HCT116 (cell line): ENCODE results near the gene RNF186. TPM values are rescaled to one million over a fixed set of nuclear protein-coding genes. Genes with fewer than 3 reads are reported as not detected.
"Not testable (repeated sequence)": the region's sequence is repeated elsewhere in the genome, so short reads cannot be mapped to it uniquely, and the experiment has no call there.

Experiments used
- ATAC-seq: fragments of 200-7000 bp; cut with Tn5 transposase; 2 replicates; pipeline ENCODE4 v1.9.1; 2020; ENCODE audit warnings: mild to moderate bottlenecking, moderate library complexity
- BruUV-seq: library from RNA; stranded (reverse); fragments of 400-500 nt; replicated peaks from 2 replicates; lab custom pipeline; 2021; lab: Mats Ljungman, UMichigan
- CTCF ChIA-PET: fragments of 300-600 bp; sonication (Branson Sonifier 250); formaldehyde crosslinking; loops from one replicate; lab custom pipeline; 2021; ENCODE audit warnings: antibody characterized with exemption; lab: Charles Lee
- POLR2A ChIA-PET: fragments of 300-600, 350-600 bp; sonication (Branson Sonifier 250); formaldehyde crosslinking; loops from one replicate; lab custom pipeline; 2021; ENCODE audit warnings: antibody characterized with exemption; lab: Charles Lee
- RAD21 ChIA-PET, 2 experiments: fragments of 300-600 bp; sonication (Branson Sonifier 250); formaldehyde crosslinking; loops; one replicate each; lab custom pipeline; 2023; ENCODE audit warnings: low total read pairs in 2 of 2; ENCODE audit not compliant: uncharacterized antibody in 2 of 2, unreplicated experiment in 2 of 2, low non-redundant PET in 1 of 2; lab: Charles Lee
- DNase-seq: peaks from one replicate; pipeline ENCODE4 v3.0.0-alpha.2; 2010; ENCODE audit warnings: low read depth, low spot score
- H2AFZ ChIP-seq: fragments of 200-600 bp; shearing (Covaris generic), sonication (generic); 2 replicates; pipeline ENCODE4 v1.6.1; 2017; ENCODE audit warnings: low read depth, mixed run types, mixed read lengths, antibody characterized with exemption, low read length; ENCODE audit not compliant: poor library complexity, severe bottlenecking
- H3K27ac ChIP-seq: 2 replicates; pipeline ENCODE4 v1.5.1; 2012; ENCODE audit warnings: low read depth, low read length
- H3K27me3 ChIP-seq: fragments of 200-600 bp; sonication (generic); 2 replicates; pipeline ENCODE4 v1.6.1; 2016; ENCODE audit warnings: mixed run types, low read length, mixed read lengths; ENCODE audit not compliant: insufficient read depth
- H3K36me3 ChIP-seq, 2 experiments: fragments of 200-500 bp in 1 of 2; fragments of 200-600 bp in 1 of 2; sonication (Bioruptor generic) in 1 of 2; sonication (generic) in 1 of 2; 2 replicates each; pipeline versions ENCODE4 v1.5.1 to v1.6.1; 2014 to 2016; ENCODE audit warnings: low read length in 2 of 2, inconsistent platforms in 1 of 2, mixed read lengths in 1 of 2, mixed run types in 1 of 2; ENCODE audit not compliant: insufficient read depth in 2 of 2, control insufficient read depth in 1 of 2
- H3K4me1 ChIP-seq, 2 experiments: fragments of 200-600 bp in 1 of 2; sonication (generic) in 1 of 2; 2 replicates each; pipeline versions ENCODE4 v1.5.1 to v1.6.1; 2012 to 2017; ENCODE audit warnings: low read length in 2 of 2, inconsistent platforms in 1 of 2, mild to moderate bottlenecking in 1 of 2, mixed read lengths in 1 of 2, mixed run types in 1 of 2, moderate library complexity in 1 of 2; ENCODE audit not compliant: insufficient read depth in 2 of 2, control insufficient read depth in 1 of 2
- H3K4me2 ChIP-seq: fragments of 200-600 bp; sonication (generic); 2 replicates; pipeline ENCODE4 v1.6.1; 2017; ENCODE audit warnings: mixed run types, low read length, mixed read lengths
- H3K4me3 ChIP-seq, 2 experiments: fragments of 200-600 bp in 1 of 2; sonication (generic) in 1 of 2; replicated peaks in 1 of 2; 2 replicates each; pipeline ENCODE4 v1.5.1; 2011 to 2016; ENCODE audit warnings: low read length in 2 of 2, control low read depth in 1 of 2, low read depth in 1 of 2, mild to moderate bottlenecking in 1 of 2, mixed read lengths in 1 of 2, mixed run types in 1 of 2
- H3K79me2 ChIP-seq: fragments of 200-600 bp; sonication (generic); 2 replicates; pipeline ENCODE4 v1.6.1; 2017; ENCODE audit warnings: mild to moderate bottlenecking, mixed run types, low read length, moderate library complexity, mixed read lengths; ENCODE audit not compliant: insufficient read depth
- H3K9ac ChIP-seq: fragments of 200-600 bp; sonication (generic); 2 replicates; pipeline ENCODE4 v1.6.1; 2016; ENCODE audit warnings: low read length, mixed read lengths
- H3K9me2 ChIP-seq: fragments of 200-600 bp; sonication (generic), shearing (Covaris generic); 2 replicates; pipeline ENCODE4 v1.6.1; 2017; ENCODE audit warnings: mixed run types, mild to moderate bottlenecking, moderate library complexity; ENCODE audit not compliant: insufficient read depth
- H3K9me3 ChIP-seq, 2 experiments: fragments of 200-500 bp in 1 of 2; fragments of 200-600 bp in 1 of 2; sonication (Bioruptor generic) in 1 of 2; sonication (generic) in 1 of 2; 2 replicates each; pipeline ENCODE4 v1.6.1; 2014 to 2017; ENCODE audit warnings: low read length in 2 of 2, mixed read lengths in 2 of 2, inconsistent platforms in 1 of 2, low read depth in 1 of 2, mild to moderate bottlenecking in 1 of 2, mixed run types in 1 of 2, moderate library complexity in 1 of 2; ENCODE audit not compliant: control insufficient read depth in 1 of 2, insufficient read depth in 1 of 2
- H4K20me1 ChIP-seq: fragments of 200-600 bp; sonication (generic), shearing (Covaris generic); 2 replicates; pipeline ENCODE4 v1.6.1; 2017; ENCODE audit warnings: mixed run types, mild to moderate bottlenecking, moderate library complexity; ENCODE audit not compliant: insufficient read depth
- CTCF ChIP-seq, 3 experiments: fragments of 200-600 bp in 1 of 3; sonication (generic) in 1 of 3; IDR thresholded peaks in 2 of 3; conservative IDR thresholded peaks in 1 of 3; 2 replicates each; pipeline ENCODE4 v1.5.1; 2012 to 2017; ENCODE audit warnings: low read depth in 2 of 3, low read length in 2 of 3, antibody characterized with exemption in 1 of 3, borderline replicate concordance in 1 of 3, control low read depth in 1 of 3, mild to moderate bottlenecking in 1 of 3, mixed read lengths in 1 of 3, mixed run types in 1 of 3, moderate library complexity in 1 of 3; ENCODE audit not compliant: insufficient read depth in 1 of 3
- FOSL1 ChIP-seq: IDR thresholded peaks from 2 replicates; pipeline ENCODE4 v1.6.1; 2012; ENCODE audit warnings: low read depth
- MAX ChIP-seq: IDR thresholded peaks from 2 replicates; pipeline ENCODE4 v1.6.1; 2012
- RAD21 ChIP-seq: IDR thresholded peaks from 2 replicates; pipeline ENCODE4 v1.6.1; 2012; ENCODE audit warnings: low read depth, mild to moderate bottlenecking
- SIN3A ChIP-seq: IDR thresholded peaks from 2 replicates; pipeline ENCODE4 v1.6.1; 2012; ENCODE audit warnings: low read depth
- TCF7L2 ChIP-seq: IDR thresholded peaks from 2 replicates; pipeline ENCODE4 v1.7.0; 2011; ENCODE audit warnings: borderline replicate concordance, inconsistent platforms; ENCODE audit not compliant: insufficient read depth, insufficient read length; ENCODE audit errors: extremely low read depth
- ZFX ChIP-seq: fragments of 450-650 bp; IDR thresholded peaks from 2 replicates; pipeline ENCODE4 v1.6.1; 2017
- intact Hi-C: fragments of 100-400 bp; cut with micrococcal nuclease; formaldehyde crosslinking; loops from 2 replicates; pipeline ENCODE4 v1.10.0; 2022
- total RNA-seq: library from RNA; stranded (reverse); gene quantifications from one replicate; pipeline ENCODE4 v1.2.1, GENCODE V29; 2021; ENCODE audit not compliant: unreplicated experiment

The RNF186 gene
- total RNA-seq, 1 experiment from 2014 or later: not detected

- H3K9me3 ChIP-seq: no peaks in the 10 kb centered on the region
- no peak overlapping the region for H3K4me3 ChIP-seq
- no TSS peak for BruUV-seq
- TF ChIP-seq RAD21: no peak
- TF ChIP-seq, all 23 proteins: peak for 0
- Histone ChIP-seq H4K20me1 (no peaks in the 10 kb centered on the region), H3K79me2 (no peaks in the 10 kb centered on the region), H3K9me2 (no peaks in the 10 kb centered on the region), H3K27me3 (no peaks in the 10 kb centered on the region), H2AFZ (no peak overlapping the region), H3K4me2 (no peak overlapping the region), H3K9ac (no peak overlapping the region), H3K4me1 (no peaks in the 10 kb centered on the region; a peak in 1 of 4 replicates), H3K36me3 (no peaks in the 10 kb centered on the region), H3K27ac (no peak overlapping the region)
- CTCF ChIA-PET: no interaction called here
- intact Hi-C loops: no loop called here
- ATAC-seq (no peak), DNase-seq (no peak)
- RAD21 ChIA-PET: no interaction called here
- POLR2A ChIA-PET: no interaction called here
These were observed 3.2 kb upstream of the RNF186 start for GRCh38 chr1:19818324-19818723.

- RAD21 ChIA-PET: no interaction called here
These were observed 2.1 kb upstream of the RNF186 start for GRCh38 chr1:19817160-19817559.

GRCh38 chr1:19816737-19817086 is 1.6 kb upstream of the RNF186 start:
- ATAC-seq, H4K20me1 ChIP-seq, H3K36me3 ChIP-seq, RAD21 ChIA-PET, H3K9me2 ChIP-seq, H3K4me2 ChIP-seq, intact Hi-C loops, H3K9me3 ChIP-seq, DNase-seq, H3K9ac ChIP-seq, H3K79me2 ChIP-seq, H3K4me1 ChIP-seq, BruUV-seq, H3K27ac ChIP-seq, POLR2A ChIA-PET, H3K27me3 ChIP-seq, H3K4me3 ChIP-seq, CTCF ChIA-PET, H2AFZ ChIP-seq: not testable (repeated sequence)

More at GRCh38 chr1:19817160-19817559, 2.1 kb upstream of the RNF186 start:
- no peak for DNase-seq
- H3K4me2 ChIP-seq: no peak overlapping the region
- no peak overlapping the region for H3K9ac ChIP-seq
- no TSS peak for BruUV-seq
- no peaks in the 10 kb centered on the region for H3K9me3 ChIP-seq
- POLR2A ChIA-PET: no interaction called here
- H3K27me3 ChIP-seq: no peaks in the 10 kb centered on the region
- intact Hi-C loops: no loop called here
- no peaks in the 10 kb centered on the region for H3K36me3 ChIP-seq
- H3K4me3 ChIP-seq: no peak overlapping the region
- H3K27ac ChIP-seq: no peak overlapping the region
- H4K20me1 ChIP-seq: no peaks in the 10 kb centered on the region
- H3K9me2 ChIP-seq: no peaks in the 10 kb centered on the region
- TF ChIP-seq ZFX: no peak
- no peak for TF ChIP-seq TCF7L2
- TF ChIP-seq CTCF (IDR thresholded peaks at IDR 0.05 in 2 of 3, conservative IDR thresholded peaks at IDR 0.05 in 1 of 3; ENCODE audit: borderline replicate concordance in 1 of 3, insufficient read depth in 1 of 3, low read depth in 2 of 3, low read length in 2 of 3): no peak
- TF ChIP-seq SIN3A: no peak
- no peak for TF ChIP-seq MAX
- TF ChIP-seq FOSL1: no peak
- no peak for ATAC-seq
- no peaks in the 10 kb centered on the region; a peak in 1 of 4 replicates for H3K4me1 ChIP-seq
- no peaks in the 10 kb centered on the region for H3K79me2 ChIP-seq
- CTCF ChIA-PET: no interaction called here
- no peak overlapping the region for H2AFZ ChIP-seq
